K562 (cell line): ENCODE results near the gene FUT4. TPM values are rescaled to one million over a fixed set of nuclear protein-coding genes. Genes with fewer than 3 reads are reported as not detected.
A peak's percentile ranks its signal among the peaks of the same experiment; 100 is the strongest.

Experiments used
- ATAC-seq: fragments of 200-7000 bp; cut with Tn5 transposase; 3 replicates; pipeline ENCODE4 v1.9.1; 2020; ENCODE audit warnings: moderate library complexity
- BruUV-seq: library from RNA; stranded (reverse); fragments of 400-500 nt; replicated peaks from 2 replicates; lab custom pipeline; 2021; lab: Mats Ljungman, UMichigan
- CTCF ChIA-PET: fragments of 300-600 bp; formaldehyde crosslinking; extraction: SDS; loops from one replicate; lab custom pipeline; 2021; ENCODE audit warnings: low intra/inter-chr PET ratio; lab: Yijun Ruan, JAX
- POLR2A ChIA-PET: fragments of 300-600, 350-650 bp; sonication (Branson Sonifier 250); formaldehyde crosslinking; extraction: SDS; loops from one replicate; lab custom pipeline; 2021; ENCODE audit warnings: antibody characterized with exemption, inconsistent platforms; lab: Yijun Ruan, JAX
- DNase-seq, 4 experiments: peaks; one replicate each; pipeline versions ENCODE4 v3.0.0 to v3.0.0-alpha.2; 2011 to 2018; ENCODE audit warnings: low spot score in 3 of 4, mixed read lengths in 3 of 4; ENCODE audit errors: extremely low read depth in 1 of 4
- FAIRE-seq: peaks from 2 replicates; lab custom pipeline; 2011; peaks lifted over from hg19 to GRCh38; lab: Jason Lieb, UNC
- H2AFZ ChIP-seq: 2 replicates; pipeline ENCODE4 v1.6.0; 2011; ENCODE audit warnings: low read depth, low read length, control low read depth, inconsistent platforms
- H3K27ac ChIP-seq: fragments of 200-600 bp; 3 replicates; pipeline ENCODE4 v1.8.0; 2011; ENCODE audit warnings: low read depth, mild to moderate bottlenecking, control low read depth, inconsistent platforms, low read length, moderate library complexity, mixed read lengths; ENCODE audit errors: extremely low read depth
- H3K27me3 ChIP-seq, 2 experiments: fragments of 300-600 bp in 1 of 2; 2 replicates in 1 of 2; 3 replicates in 1 of 2; pipeline versions ENCODE4 v1.6.0 to v1.8.0; 2011; ENCODE audit warnings: inconsistent platforms in 2 of 2, low read length in 2 of 2, mild to moderate bottlenecking in 1 of 2, mixed read lengths in 1 of 2, moderate library complexity in 1 of 2; ENCODE audit not compliant: control insufficient read depth in 2 of 2, insufficient read depth in 2 of 2
- H3K36me3 ChIP-seq: fragments of 300-600 bp; 3 replicates; pipeline ENCODE4 v1.8.0; 2011; ENCODE audit warnings: mild to moderate bottlenecking, low read length, inconsistent platforms; ENCODE audit not compliant: control insufficient read depth, insufficient read depth
- H3K4me1 ChIP-seq, 2 experiments: fragments of 200-600 bp in 1 of 2; replicated peaks in 1 of 2; 2 replicates in 1 of 2; 3 replicates in 1 of 2; pipeline versions ENCODE4 v1.5.1 to v1.8.0; 2011; ENCODE audit warnings: inconsistent platforms in 2 of 2, low read length in 2 of 2, mild to moderate bottlenecking in 1 of 2, mixed read lengths in 1 of 2, moderate library complexity in 1 of 2; ENCODE audit not compliant: control insufficient read depth in 2 of 2, insufficient read depth in 2 of 2
- H3K4me2 ChIP-seq: 2 replicates; pipeline ENCODE4 v1.6.1; 2011; ENCODE audit warnings: low read length, control low read depth, inconsistent platforms, mixed read lengths; ENCODE audit not compliant: insufficient read depth
- H3K4me3 ChIP-seq: fragments of 200-600 bp; sonication (generic), shearing (Covaris generic); 2 replicates; pipeline ENCODE4 v1.5.1; 2016; ENCODE audit warnings: control low read depth, inconsistent platforms
- H3K79me2 ChIP-seq: fragments of 200-600 bp; 3 replicates; pipeline ENCODE4 v1.8.0; 2011; ENCODE audit warnings: low read length, inconsistent platforms; ENCODE audit not compliant: control insufficient read depth, insufficient read depth
- H3K9ac ChIP-seq, 2 experiments: 2 replicates each; pipeline versions ENCODE4 v1.6.0 to v1.6.1; 2011; ENCODE audit warnings: low read depth in 2 of 2, low read length in 2 of 2, control low read depth in 1 of 2, inconsistent platforms in 1 of 2, mild to moderate bottlenecking in 1 of 2, mixed read lengths in 1 of 2; ENCODE audit not compliant: insufficient read depth in 1 of 2
- H3K9me1 ChIP-seq: one replicate; pipeline ENCODE4 v1.6.0; 2011; ENCODE audit warnings: inconsistent platforms, mild to moderate bottlenecking, low read length, moderate library complexity; ENCODE audit not compliant: control insufficient read depth, insufficient read depth
- H3K9me3 ChIP-seq: replicated peaks from 2 replicates; pipeline ENCODE4 v1.5.1; 2011; ENCODE audit warnings: low read depth, low read length, inconsistent platforms; ENCODE audit not compliant: control insufficient read depth, insufficient read depth
- H4K20me1 ChIP-seq: replicated peaks from 2 replicates; pipeline ENCODE4 v1.6.1; 2011; ENCODE audit warnings: low read length, inconsistent platforms, mixed read lengths; ENCODE audit not compliant: control insufficient read depth, insufficient read depth
- CTCF ChIP-seq, 3 experiments: IDR thresholded peaks in 2 of 3; conservative IDR thresholded peaks in 1 of 3; 2 replicates each; pipeline ENCODE4 v1.5.1; 2011 to 2012; ENCODE audit warnings: low read length in 3 of 3, mild to moderate bottlenecking in 3 of 3, control low read depth in 2 of 3, improper control_type of control experiment in 1 of 3, inconsistent platforms in 1 of 3, low read depth in 1 of 3, mixed read lengths in 1 of 3, moderate library complexity in 1 of 3; ENCODE audit not compliant: insufficient read depth in 2 of 3
- ETV1 ChIP-seq: fragments of 450-650 bp; conservative IDR thresholded peaks from 2 replicates; pipeline ENCODE4 v1.6.1; 2016; ENCODE audit warnings: missing genetic modification characterization, control low read depth, low read depth, missing compliant biosample characterization
- KDM5B ChIP-seq: fragments of 200-600 bp; sonication (generic); IDR thresholded peaks from 2 replicates; pipeline ENCODE4 v1.6.1; 2012; ENCODE audit warnings: low read depth, mild to moderate bottlenecking, moderate library complexity, low read length, control low read depth, inconsistent platforms; ENCODE audit not compliant: insufficient replicate concordance
- MTA3 ChIP-seq: fragments of 450-650 bp; formaldehyde crosslinking; IDR thresholded peaks from 2 replicates; pipeline ENCODE4 v1.6.1; 2017; ENCODE audit warnings: mild to moderate bottlenecking, borderline replicate concordance
- RAD21 ChIP-seq, 2 experiments: fragments of 250-450 bp in 1 of 2; fragments of 450-650 bp in 1 of 2; sonication (Bioruptor Pico) in 1 of 2; formaldehyde crosslinking in 1 of 2; IDR thresholded peaks in 1 of 2; conservative IDR thresholded peaks in 1 of 2; 2 replicates each; pipeline versions ENCODE4 v1.4.0 to v1.8.0; 2020 to 2022; ENCODE audit warnings: mild to moderate bottlenecking in 2 of 2, moderate library complexity in 1 of 2
- REST ChIP-seq, 2 experiments: fragments of 450-650 bp; formaldehyde crosslinking in 1 of 2; IDR thresholded peaks; 2 replicates each; pipeline versions ENCODE4 v1.4.0 to v1.6.1; 2014 to 2020; ENCODE audit warnings: mild to moderate bottlenecking in 2 of 2, borderline replicate concordance in 1 of 2, low read depth in 1 of 2
- ZNF512 ChIP-seq: IDR thresholded peaks from 2 replicates; pipeline ENCODE4 v1.6.1; 2016; ENCODE audit warnings: missing genetic modification characterization, missing compliant biosample characterization
- WGBS: fragments of 100-300 bp; shearing (Covaris generic); methylation state at CpG from one replicate; pipeline ENCODE4 v1.1.6; 2016; ENCODE audit warnings: low coverage, mixed read lengths; ENCODE audit not compliant: insufficient coverage; ENCODE audit errors: missing lambda C conversion rate; 5-methylcytosine and 5-hydroxymethylcytosine counted together
- in situ Hi-C: fragments of 300-500 bp; cut with MboI; formaldehyde crosslinking; loops from 4 replicates; pipeline ENCODE4 v1.15.0; 2018; ENCODE audit warnings: inconsistent platforms, mixed read lengths
- intact Hi-C: fragments of 100-400 bp; cut with micrococcal nuclease; formaldehyde crosslinking; loops from 2 replicates; pipeline ENCODE4 v1.14.2; 2022
- polyA plus RNA-seq, 8 experiments: library from polyadenylated mRNA; depleted of rRNA in 4 of 8; stranded (reverse) in 5 of 8; unstranded in 3 of 8; fragments of >200 nt; fragmentation: Nextera tagmentation in 2 of 8; fragmentation: Illumina TruSeq in 1 of 8; extraction: Ambion mirVana in 2 of 8; extraction: Trizol in 1 of 8; gene quantifications; 2 replicates each; pipeline versions ENCODE4 v1.2.1 to v1.2.3, GENCODE V29; 2011 to 2014; ENCODE audit warnings: inconsistent platforms in 1 of 8, missing spikeins in 1 of 8
- total RNA-seq, 7 experiments: library from RNA; depleted of rRNA in 6 of 7; stranded (reverse); fragments of >200 nt in 6 of 7; fragmentation: Illumina TruSeq in 2 of 7; extraction: Trizol in 2 of 7; gene quantifications; 2 replicates each; pipeline versions ENCODE4 v1.2.1 to v1.2.3, GENCODE V29; 2011 to 2021; ENCODE audit warnings: low replicate concordance in 1 of 7

Gene FUT4
- total and polyA plus RNA-seq, 9 of the 15 experiments (the other 6 are each of a cell fraction or from before 2014, with no cell fraction given), result 1.1 to 8.9 (median 5.5) TPM

GRCh38 chr11:94519478-94520084, 24.1 kb upstream of the FUT4 start:
- DNase-seq (peak; percentile 13 to 40 (median 18)), ATAC-seq (peak; percentile 69), FAIRE-seq (no peak)
- H3K9ac ChIP-seq, result no peak overlapping the region
- in situ Hi-C loops, result loop anchor here (5.0 kb wide), 1 partner anchor 83 kb away; no protein-coding TSS in a partner anchor
- POLR2A ChIA-PET, result interaction anchor here (0.6 kb wide), 2 partner anchors 13 to 649 kb away, joined by 3 to 4 read pairs; no protein-coding TSS in a partner anchor
- H4K20me1 ChIP-seq, result no peaks in the 10 kb centered on the region
- no peak overlapping the region for H3K4me3 ChIP-seq
- BruUV-seq, result no TSS peak
- H3K36me3 ChIP-seq, result no peaks in the 10 kb centered on the region
- H3K4me1 ChIP-seq, result no peaks in the 10 kb centered on the region
- H3K4me2 ChIP-seq, result no peak overlapping the region
- no peak overlapping the region for H3K27ac ChIP-seq
- H3K9me1 ChIP-seq, result no peaks in the 10 kb centered on the region
- H3K27me3 ChIP-seq, result no peaks in the 10 kb centered on the region; a peak in 1 of 5 replicates
- H3K79me2 ChIP-seq, result no peaks in the 10 kb centered on the region
- intact Hi-C loops, result loop anchor here (1.0 to 10.0 kb wide), 4 partner anchors 44 to 375 kb away; partner anchors contain the start of gene AMOTL1
- 7% methylated on average over 5 of the region's 5 CpGs for WGBS
- CTCF ChIA-PET, result interaction anchor here (1.2 to 1.5 kb wide), 3 partner anchors 45 to 84 kb away, joined by 3 to 9 read pairs (median 8); no protein-coding TSS in a partner anchor
- 0 out of 2 replicates have a peak overlapping the region, but pooled peaks have one; percentile 10 for H2AFZ ChIP-seq
- H3K9me3 ChIP-seq, result no peaks in the 10 kb centered on the region
- TF ChIP-seq ETV1 (tag), result no peak
- no peak for TF ChIP-seq ZNF512 (tag)
- peak; percentile 51; the same call in 1 of the 2 replicates for TF ChIP-seq REST (IDR thresholded peaks at IDR 0.05; ENCODE audit: borderline replicate concordance)
- no peak for TF ChIP-seq REST (CRISPR knock-in tag; IDR thresholded peaks at IDR 0.05; ENCODE audit: low read depth)
- TF ChIP-seq KDM5B, result no peak
- no peak for TF ChIP-seq MTA3
- TF ChIP-seq RAD21 (CRISPR knock-in tag; conservative IDR thresholded peaks at IDR 0.05 in 1 of 2, IDR thresholded peaks at IDR 0.05 in 1 of 2), result peak; percentile 74 to 82
- TF ChIP-seq CTCF (IDR thresholded peaks at IDR 0.05 in 2 of 3, conservative IDR thresholded peaks at IDR 0.05 in 1 of 3; ENCODE audit: insufficient read depth in 2 of 3, low read depth in 1 of 3, low read length in 3 of 3), result peak; percentile 41 to 70 (median 46); a peak in 5 of 6 replicates
